Measurements from ENCODE around the gene GRIK3.

DNA sequence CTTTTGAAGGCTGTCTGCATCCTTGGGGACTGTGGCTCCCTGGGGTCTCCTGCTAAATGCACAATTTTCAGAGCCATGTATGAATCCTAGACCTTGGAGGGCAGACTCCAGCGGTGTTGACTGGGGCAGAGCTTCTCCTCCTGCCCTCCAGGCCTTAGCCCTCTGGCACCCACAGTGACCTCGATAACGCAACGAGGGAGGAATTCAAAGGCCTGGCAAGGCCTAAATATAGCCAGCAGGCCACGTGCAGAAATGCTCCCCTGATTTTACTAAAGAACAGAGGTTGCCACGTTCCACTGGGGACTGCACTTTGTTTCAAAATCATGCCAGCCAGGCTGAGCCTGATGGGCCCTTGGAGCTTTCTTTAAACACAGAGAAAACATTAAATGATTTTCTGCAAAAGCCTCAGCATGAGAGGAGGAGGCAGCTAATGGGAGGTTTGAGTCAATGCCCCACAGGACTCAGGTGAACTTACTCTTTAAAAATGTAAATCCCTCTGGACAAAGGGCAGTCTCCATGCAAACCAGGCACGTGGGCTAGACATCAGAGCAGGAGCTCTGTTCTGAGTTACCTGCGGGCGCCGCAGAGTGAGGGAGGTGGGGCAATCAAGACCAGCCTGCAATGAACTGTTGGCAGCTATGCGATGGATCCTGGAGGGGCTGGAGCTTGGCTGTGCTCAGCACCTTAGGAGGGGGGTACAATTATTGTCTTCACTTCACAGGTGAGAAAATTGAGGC lies 28.0 kb downstream of the GRIK3 start:
- TF ChIP-seq, protein P1, sequence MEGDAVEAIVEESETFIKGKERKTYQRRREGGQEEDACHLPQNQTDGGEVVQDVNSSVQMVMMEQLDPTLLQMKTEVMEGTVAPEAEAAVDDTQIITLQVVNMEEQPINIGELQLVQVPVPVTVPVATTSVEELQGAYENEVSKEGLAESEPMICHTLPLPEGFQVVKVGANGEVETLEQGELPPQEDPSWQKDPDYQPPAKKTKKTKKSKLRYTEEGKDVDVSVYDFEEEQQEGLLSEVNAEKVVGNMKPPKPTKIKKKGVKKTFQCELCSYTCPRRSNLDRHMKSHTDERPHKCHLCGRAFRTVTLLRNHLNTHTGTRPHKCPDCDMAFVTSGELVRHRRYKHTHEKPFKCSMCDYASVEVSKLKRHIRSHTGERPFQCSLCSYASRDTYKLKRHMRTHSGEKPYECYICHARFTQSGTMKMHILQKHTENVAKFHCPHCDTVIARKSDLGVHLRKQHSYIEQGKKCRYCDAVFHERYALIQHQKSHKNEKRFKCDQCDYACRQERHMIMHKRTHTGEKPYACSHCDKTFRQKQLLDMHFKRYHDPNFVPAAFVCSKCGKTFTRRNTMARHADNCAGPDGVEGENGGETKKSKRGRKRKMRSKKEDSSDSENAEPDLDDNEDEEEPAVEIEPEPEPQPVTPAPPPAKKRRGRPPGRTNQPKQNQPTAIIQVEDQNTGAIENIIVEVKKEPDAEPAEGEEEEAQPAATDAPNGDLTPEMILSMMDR (IDR thresholded peaks at IDR 0.05; ENCODE audit: poor library complexity), result no peak
- no peak for TF ChIP-seq EZH2 (IDR thresholded peaks at IDR 0.05; ENCODE audit: borderline replicate concordance)
